GM18517 (cell line): ENCODE measurements around the gene AOPEP.

ENCODE experiments used
- ATAC-seq: cut with Tn5 transposase; IDR thresholded peaks from one replicate; pipeline ENCODE4 v1.9.1; 2021; ENCODE audit warnings: mild to moderate bottlenecking, moderate library complexity; ENCODE audit not compliant: unreplicated experiment

Gene AOPEP

DNA sequence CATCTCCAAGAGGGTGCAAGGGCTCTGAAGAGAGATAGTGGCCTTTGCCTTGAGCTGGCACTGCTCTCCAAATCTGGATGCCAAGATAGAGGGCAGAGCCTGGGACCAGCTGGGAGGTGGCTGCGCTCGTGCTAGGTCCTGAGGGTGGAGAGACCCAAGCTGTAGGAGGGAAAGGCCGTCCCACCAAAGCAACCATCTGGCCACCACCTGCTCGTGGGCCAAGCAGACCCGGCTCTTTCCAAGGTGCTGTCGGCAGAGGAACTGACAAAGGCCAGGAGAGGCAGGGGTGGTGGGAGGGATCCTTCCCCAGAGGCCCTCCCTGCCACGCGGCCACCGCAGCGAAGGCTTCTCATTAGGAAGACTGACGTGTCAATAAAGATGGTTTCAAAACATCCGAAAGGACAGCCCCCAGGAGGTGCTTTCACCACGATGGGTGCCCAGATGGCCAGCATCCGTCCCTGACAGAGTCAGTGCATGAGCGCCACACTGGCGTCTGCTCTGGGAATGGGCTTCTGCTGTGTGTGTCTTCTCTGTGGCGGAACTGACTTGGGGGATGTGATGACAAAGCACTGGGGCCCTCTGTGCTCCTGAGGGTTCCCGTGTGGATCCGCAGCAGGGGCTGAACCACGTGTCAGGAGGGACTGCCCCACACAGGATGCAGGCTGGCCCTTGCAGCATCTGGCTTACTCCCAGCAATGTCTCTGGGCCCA lies 377.5 kb downstream of the AOPEP start:
- ATAC-seq = no peak

DNA sequence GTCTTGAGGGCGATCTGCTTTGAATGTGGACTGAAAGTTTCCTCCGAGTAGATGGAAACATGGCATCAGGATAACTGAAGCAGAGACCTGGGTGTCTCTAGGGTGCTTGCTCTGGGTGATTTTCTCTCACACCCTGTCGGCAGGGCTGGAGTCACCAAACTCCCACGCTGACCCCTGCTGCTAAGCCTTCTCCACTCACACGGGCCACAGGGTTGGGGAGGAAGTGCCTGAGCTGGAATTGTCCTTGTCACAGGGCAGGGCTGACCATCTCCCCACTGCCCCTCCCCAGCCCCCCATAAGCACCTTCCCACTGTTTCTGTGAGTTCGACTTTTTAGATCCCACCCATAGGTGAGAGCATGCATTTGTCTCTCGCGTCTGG lies 378.1 kb downstream of the AOPEP start:
- ATAC-seq = no peak

DNA sequence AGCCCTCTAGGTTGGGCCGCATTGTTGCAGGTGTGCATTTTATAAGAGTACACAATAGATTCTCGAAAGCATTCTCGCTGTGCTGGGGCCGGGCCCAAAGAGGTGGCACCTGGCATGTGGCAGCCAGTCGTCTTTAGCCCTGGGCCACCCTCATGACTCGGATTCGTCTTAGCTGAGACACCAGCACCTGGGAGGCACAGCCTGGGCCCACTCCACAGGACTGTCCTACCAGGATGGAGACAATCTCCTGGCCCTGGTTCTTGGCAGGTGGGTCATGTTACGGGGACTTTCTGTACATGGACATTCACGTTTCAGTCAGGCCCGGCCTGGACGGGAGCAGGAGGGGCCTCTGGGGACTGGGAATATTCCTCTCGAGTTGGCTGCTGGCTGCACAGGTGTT lies 378.5 kb downstream of the AOPEP start:
- no peak for ATAC-seq

DNA sequence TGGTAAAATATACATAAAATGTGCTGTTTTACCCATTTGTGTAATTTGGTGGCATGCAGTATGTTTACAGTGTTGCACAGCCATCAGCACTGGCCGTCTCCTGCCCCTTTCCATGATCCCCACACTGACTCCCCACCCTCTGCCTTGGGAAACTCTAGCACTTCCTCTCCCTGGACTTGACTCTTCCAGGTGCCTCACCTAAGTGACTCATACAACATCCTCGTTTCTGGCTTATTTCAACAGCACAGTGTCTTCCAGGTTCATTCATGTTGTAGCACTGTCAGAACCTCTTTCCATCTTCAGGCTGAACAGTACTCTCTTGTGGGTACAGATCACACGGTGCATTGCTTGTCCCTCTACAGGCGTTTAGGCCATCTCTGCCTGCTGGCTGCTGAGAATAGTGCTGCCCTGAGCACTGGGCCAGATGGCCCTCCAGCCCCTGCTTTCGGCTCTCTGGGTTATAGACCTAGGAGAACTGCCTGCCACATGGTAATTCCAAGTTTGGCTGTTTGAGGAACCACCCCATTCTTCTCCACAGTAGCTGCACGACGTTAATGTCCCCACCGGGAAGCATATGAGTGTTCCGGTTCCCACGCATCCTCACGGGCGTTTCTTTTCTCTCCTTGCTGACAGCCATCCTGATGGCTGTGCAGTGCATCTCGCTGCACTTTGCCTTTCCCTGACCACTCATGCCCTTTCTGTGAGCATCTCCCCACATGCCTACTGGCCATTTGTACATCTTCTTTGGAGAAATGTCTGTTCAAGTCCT lies 379.2 kb downstream of the AOPEP start:
- no peak for ATAC-seq

DNA sequence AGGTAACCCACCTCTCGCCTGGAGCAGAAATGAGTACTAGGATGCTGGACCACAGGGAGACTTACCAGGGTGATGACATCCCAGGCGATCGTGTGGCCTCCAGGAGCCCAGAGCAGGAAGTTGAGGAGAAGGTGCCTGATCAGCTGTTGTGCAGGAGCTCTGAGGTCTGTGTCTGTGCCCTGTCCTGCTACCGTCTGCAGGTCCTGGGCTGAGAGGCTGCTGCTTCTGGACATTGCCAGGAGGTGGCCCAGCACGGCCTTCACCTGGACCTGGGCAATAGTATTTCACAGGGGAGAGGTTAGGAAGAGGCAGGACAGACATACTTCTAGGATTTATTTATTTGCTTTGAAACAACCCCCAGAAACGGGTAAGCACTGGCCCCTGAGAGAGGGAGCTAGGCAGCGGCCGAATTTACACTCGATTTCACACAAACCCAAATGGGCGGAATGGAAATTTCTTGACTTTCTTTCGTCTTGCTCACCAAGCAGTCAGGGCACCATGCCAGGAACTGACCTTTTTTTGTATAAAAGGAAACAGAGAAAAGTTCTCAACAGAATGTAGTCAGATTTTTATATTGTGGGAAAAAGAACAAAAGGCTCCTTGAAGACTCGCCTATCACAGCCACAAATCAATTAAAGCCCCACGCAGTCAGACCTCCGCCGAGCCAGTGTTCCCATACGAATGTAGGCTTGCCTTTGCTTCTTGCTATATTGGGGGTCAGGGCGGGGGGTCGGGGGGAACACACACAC lies 380.7 kb downstream of the AOPEP start:
- no peak for ATAC-seq

DNA sequence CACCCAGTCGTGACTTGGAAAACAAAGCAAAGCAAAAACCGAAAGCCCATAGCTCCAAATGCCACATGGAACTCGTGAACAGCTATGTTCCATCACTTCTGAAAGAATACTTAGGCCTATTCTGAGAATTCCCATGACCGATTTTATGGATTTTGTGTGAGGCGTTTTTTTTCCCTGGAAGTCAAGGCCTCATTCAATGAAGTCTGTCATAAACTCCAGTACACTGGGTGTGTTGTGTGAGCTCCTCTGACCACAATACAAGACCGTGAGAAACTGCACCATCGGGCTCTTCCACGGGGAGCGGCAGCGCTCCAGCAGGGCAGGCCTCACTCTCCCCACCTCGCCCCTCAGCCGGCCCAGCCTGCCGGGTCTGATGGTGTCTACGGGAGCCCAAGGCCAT lies 381.5 kb downstream of the AOPEP start:
- no peak for ATAC-seq

DNA sequence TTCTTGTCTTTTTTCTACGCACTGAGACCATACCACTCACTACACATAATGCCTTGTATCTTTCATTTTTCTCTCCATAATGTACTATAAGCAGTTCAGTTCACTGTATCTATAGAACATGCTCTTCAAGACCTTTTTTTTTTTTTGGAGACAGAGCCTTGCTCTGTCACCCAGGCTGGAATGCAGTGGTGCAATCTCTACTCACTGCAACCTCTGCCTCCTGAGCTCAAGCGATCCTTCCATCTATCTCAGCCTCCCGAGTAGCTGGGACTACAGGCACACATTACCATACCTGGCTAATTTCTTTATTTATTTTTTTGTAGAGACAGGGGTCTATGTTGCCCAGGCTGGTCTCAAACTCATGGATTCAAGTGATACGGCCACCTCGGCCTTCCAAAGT lies 382.3 kb downstream of the AOPEP start:
- no peak for ATAC-seq

DNA sequence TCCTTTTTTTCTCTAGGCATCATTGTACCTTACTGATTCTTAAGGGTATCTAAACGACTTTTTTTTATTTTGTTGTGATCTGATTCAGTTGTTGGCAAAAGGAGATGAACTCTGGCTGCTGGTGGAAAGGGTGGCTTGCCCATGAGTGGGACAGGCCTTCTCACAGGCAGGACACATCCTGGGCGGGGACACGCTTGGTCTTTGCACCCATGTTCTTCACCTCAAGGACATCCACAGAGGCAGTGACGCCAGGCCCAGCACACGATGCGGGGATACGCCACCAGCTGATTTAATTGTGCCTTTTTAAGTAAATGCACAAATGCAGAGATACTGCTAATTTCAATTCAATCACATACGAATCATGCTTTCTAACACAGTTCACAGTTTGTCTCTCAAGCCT lies 383.0 kb downstream of the AOPEP start:
- no peak for ATAC-seq

DNA sequence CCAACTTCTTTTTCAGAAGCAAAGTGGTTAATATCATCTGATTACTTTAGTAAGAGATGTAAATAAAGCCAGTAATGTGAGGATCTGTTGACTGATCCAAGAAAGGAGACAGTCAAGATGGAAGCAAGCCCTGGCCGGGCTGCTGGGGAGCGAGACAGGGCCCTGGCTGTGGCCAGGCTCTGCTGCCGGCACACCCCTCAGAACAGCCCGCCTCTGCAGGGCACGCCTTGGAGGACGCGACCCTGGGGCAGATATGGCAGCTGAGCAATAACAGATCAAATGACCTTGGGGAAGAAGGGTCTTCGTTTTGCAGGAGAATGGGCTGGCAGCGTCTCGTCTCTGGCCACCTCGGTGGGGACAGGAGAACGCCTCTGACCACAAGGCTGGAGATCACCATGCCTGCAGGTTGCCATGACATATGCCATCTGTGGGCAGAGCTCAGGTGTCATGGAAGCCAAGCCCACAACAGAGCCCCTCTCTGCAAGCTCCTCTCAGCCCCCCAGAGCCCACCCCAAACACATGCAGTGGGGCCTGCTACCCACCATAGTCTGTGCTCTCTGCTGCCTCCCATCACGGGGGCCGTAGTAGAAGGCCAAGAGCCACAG lies 384.5 kb downstream of the AOPEP start:
- ATAC-seq = no peak

DNA sequence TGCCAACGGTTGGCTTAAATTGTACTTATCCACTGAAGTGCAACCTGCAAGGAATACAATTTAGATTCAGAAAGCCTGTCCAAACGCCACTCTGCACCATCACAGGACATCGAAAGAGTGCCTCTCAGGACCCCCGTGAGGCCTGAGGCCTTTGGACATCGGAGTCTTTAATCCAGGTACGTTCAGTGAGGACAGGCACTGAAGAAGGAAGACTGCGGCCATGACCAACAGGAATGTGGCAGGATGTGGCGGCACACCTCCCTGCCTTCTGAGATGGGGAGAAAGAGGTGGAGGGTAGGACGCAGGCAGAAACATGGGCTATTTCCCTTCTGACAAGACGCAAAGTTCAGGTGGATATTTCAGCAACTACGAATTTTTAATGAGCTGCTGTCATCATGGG lies 385.2 kb downstream of the AOPEP start:
- ATAC-seq = no peak

DNA sequence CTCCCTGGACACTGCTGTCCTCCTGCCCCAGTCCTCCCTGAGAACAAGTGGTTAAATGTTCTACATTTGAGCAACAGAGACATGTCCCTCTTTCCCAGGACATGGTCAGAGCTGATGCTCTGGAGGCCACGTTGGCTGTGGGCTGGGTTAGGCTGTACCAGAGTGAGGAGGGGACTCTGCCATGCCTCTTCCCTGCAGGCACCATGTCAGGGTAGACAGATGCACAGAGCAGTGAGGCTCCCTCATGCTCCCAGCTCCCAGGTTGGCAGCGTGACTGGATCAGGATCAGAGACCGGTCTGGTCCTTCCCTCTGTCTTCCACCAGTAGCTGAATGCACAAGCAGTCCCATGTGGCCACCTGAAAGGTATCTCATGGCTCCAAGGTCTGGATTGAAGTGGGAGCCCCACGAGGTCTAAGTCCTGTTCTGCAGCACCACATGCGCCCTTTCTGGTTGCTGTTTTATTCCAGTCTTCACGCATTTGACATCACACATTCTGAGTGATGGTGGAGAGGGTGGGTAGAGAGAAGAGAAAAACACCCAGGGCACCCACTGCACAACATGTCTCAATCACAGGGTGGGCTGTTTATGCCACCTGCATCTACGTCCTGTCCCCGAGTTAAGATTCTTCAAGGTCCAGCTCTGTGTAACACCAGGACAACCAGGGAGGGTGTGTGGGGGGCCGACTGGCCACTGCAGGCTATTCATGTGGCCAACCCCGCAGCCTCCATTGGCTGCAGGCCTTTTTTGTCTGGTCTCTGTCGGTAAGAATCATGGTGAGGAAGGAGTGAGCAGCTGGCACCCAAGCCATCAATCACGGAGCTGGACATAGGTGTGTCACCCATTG lies 386.2 kb downstream of the AOPEP start:
- ATAC-seq = no peak

DNA sequence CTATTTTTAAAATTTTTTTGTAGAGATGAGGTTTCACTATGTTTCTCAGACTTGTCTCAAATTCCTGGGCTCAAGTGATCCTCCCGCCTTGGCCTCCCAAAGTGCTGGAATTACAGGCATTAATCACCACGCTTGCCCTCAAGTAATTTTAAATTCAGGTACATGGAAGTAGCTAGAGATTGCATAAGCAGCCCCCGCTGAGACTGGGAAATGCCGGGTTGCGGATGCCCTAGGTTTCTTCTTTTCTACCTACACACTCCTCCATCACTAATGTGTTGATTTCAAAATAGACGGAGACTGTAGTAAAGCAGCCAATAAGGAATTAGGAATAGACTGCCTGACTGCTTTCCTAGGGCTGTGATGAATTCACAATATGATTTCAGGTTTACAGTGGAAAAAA lies 388.6 kb downstream of the AOPEP start:
- no peak for ATAC-seq

DNA sequence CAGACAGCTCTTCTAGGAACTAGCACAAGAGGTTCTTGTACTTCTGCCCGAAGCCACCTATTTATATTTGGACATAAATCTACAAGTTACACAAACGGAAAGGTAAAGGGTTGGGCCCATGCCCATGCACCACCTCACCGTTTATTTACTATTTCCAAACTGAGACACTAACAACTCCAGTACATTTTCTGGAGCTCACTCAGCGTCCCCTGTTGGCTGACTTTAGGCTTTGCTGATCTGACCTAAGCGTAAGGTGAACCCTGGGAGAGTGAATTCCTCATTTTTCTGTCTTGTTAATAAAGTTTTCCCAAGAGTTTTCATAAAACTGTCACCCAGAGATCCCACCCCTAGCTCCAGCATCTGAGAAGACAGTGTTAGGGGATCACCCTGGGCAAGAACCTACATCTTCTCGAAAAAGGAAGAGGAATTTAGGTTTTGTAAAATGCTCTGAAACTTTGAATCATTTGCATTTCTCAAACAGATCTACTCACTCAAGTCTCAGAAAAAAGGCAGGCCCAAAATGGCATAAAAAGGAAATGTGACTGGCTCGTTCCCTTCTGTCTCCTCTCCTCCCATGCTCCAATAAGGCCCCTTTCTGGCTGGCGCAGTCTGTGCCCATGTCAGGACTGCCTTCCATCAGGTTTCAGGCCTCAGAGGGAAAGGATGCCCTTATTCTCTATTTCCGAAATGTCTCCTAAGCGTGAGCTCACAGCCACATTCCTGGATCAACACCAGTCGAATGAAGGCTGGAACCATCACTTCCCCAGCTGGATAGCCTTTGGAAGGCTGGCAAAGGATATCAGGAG lies 389.7 kb downstream of the AOPEP start:
- no peak for ATAC-seq

DNA sequence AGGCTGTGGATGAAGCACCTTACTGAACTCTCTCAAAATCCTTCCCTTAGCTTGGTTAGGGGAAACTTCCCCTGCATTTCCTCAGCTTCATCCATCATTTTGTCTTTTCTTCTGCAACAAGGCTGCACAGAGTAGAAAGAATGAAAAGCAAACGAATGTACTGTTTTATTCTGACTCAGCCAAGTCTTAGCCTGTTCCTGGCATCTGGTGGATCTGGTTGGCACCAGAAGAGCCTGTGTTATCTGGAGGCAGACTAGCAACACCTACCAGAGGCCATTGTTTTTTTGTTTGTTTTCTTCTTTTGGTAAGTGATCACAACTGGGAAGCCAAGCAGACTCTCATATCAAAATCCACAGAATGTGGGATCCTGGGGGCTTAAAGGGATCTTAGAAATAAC lies 390.3 kb downstream of the AOPEP start:
- no peak for ATAC-seq

DNA sequence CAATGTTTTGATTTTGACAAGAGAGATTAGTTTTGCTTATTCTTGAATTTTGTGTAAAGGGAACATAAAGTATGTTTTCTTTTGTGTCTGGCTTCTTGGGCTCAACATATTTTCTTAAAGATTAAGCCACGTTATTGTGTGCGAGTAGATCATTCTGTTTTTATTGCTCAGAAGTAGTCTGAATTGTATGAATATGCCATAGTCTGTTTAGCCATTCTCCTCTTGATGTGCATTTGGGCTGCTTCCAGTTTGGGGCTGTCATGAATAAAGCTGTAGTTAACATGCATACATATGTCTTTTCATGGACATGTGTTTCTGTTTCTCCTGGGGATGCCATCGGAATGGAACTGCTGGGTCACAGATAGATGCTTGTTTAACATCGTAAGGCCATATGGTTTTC lies 392.1 kb downstream of the AOPEP start:
- no peak for ATAC-seq

DNA sequence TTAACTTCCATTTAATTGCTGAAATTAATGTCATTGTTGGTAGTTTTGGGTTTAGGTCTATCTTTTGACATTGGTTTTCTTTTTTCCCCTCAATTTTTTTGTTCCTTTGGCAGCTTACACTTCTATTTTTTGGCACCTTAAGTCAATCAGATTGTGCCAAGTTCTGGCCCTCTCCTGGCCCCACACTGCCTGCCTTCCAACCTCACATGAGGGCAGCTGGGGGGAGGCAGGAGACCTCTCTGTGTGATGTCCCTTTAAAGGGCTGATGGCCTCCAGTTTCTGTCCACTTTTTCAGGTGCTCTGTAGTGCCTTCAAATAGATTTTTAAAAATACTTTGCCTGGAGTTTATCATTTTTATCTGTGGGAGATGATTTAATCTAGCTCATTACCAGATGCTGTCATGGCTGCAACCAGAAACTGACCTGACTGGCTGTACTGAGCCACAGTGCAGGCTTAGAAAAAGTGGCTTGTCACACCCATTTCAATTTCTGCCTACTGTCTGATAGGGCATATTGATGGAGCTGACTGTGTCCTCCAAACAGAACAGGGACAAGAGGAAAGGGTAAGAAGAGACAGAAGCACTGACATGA lies 394.4 kb downstream of the AOPEP start:
- ATAC-seq = no peak

DNA sequence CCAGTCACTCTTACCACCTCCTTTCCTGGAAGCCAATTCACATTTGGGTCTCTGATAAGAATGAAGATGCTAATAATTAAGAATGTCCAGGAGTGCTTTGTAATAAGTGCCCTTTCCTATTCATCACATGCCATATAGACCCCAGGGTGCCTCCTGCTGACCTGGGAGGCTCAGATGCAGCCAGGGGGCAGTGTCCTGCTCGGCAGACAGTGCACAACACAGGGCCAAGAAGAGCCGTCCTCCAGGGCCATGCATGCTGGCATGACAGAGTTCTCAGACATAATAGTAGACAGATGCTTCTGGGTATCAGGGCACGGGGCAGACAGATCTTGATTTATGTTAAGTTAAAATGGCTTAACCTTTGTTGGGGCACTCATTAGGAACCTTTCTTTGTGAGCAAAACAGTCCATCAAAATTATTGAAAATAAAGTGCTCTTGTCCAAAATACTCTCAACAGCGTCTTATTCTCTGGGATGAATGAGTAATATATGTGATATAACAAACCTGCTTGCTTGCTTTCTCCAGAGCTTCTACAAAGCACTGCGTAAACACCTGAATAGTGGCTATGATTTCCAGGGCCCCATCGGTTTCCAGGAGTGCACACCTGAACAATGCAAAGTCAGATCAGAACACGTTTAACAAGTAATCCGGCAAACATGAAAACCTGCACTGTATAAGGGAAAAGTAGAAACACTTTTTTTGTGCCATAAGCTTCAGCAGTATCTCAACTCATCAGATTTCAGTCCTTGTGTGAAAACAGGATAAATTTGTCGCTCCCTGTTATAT lies 398.3 kb downstream of the AOPEP start:
- ATAC-seq = no peak

DNA sequence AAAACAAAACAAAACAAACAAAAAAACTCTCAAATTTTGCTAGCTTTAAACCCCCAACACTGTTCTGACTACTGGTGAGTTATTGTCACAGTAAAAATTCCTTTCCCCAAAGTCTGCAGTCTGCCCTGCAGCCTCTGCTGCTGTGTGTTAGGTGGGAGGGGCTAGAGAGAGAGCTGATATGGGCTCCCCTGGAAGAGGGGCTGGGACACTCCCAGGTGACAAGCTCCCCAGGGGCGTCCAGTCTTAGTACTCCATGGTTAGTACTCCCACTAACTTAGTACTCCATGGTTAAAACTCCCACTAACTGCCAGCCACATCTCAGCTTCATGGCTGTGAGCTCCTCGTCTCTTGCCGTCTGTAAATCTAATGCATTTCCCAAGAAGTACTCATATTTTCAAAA lies 399.2 kb downstream of the AOPEP start:
- ATAC-seq = no peak

DNA sequence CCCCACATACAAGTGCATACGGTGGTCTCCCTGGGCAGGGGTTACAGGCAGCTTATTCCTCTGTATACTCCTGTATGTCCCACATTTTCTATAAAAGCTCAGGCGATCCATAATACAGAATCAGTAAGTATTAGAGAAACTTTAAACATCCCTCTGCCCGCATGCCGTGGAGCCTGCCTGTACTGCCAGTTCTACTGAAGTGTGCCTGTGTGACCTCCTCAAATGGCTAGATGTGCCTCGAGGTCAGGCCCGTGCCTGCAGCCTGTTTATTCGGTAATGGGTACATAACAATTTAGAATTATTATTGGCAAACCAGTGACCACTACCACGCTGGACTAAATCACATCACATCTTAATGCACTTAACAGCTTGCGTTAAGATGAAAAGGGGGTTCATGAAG lies 400.2 kb downstream of the AOPEP start:
- ATAC-seq = no peak
